T-helper 1 cell (primary cell): ENCODE measurements around the gene OSTN.

Source experiments
- DNase-seq, 5 donors: peaks; one replicate each; pipeline ENCODE4 v3.0.0-alpha.2; 2012 to 2020

The OSTN gene

GRCh38 chr3:191314109-191314728, 115.2 kb downstream of the OSTN start:
- no peak for DNase-seq
